NK-92 (cell line): ENCODE results near the gene MAP3K5.
"Not testable (repeated sequence)": the region's sequence is repeated elsewhere in the genome, so short reads cannot be mapped to it uniquely, and the experiment has no call there.

Source experiments
- DNase-seq: peaks from one replicate; lab custom pipeline; 2025; ENCODE audit not compliant: unreplicated experiment; lab: John Stamatoyannopoulos, UW

MAP3K5 gene

GRCh38 chr6:136792410-136793262 is at the start of gene MAP3K5:
TSS of gene MAP3K5 (minus strand) at chr6:136792477. CDS start at chr6:136792157, 320 bp downstream.
- peak; percentile 43 for DNase-seq

GRCh38 chr6:136840276-136841001 is 48.2 kb upstream of the MAP3K5 start:
- no peak for DNase-seq

- no peak for DNase-seq
Measured at GRCh38 chr6:136831873-136832562, 39.7 kb upstream of the MAP3K5 start.

- DNase-seq: no peak
Measured at GRCh38 chr6:136826216-136826615, 33.9 kb upstream of the MAP3K5 start.

GRCh38 chr6:136823128-136823660 is 30.9 kb upstream of the MAP3K5 start:
- DNase-seq: no peak

GRCh38 chr6:136822376-136823127 is 30.3 kb upstream of the MAP3K5 start, which contains the start of gene PEX7:
TSS of gene PEX7 (plus strand) at chr6:136822592. CDS start at chr6:136822666, 74 bp downstream.
- no peak for DNase-seq

GRCh38 chr6:136822046-136822375 is 29.7 kb upstream of the MAP3K5 start:
- DNase-seq: no peak

- no peak for DNase-seq
Measured at GRCh38 chr6:136820561-136820960, 28.3 kb upstream of the MAP3K5 start.

GRCh38 chr6:136816656-136817055 is 24.4 kb upstream of the MAP3K5 start:
- DNase-seq: no peak

GRCh38 chr6:136815608-136816007 is 23.3 kb upstream of the MAP3K5 start:
- not testable (repeated sequence) for DNase-seq

GRCh38 chr6:136812174-136812573 is 19.9 kb upstream of the MAP3K5 start:
- DNase-seq: no peak

GRCh38 chr6:136811272-136811671 is 19.0 kb upstream of the MAP3K5 start:
- DNase-seq: no peak

GRCh38 chr6:136809091-136809860 is 17.0 kb upstream of the MAP3K5 start:
- no peak for DNase-seq

GRCh38 chr6:136803608-136804007 is 11.3 kb upstream of the MAP3K5 start:
- DNase-seq: no peak

- no peak for DNase-seq
Measured at GRCh38 chr6:136801581-136801980, 9.3 kb upstream of the MAP3K5 start.

- DNase-seq: no peak
Measured at GRCh38 chr6:136798044-136798443, 5.8 kb upstream of the MAP3K5 start.

GRCh38 chr6:136795996-136796395 is 3.7 kb upstream of the MAP3K5 start:
- DNase-seq: no peak

- no peak for DNase-seq
Measured at GRCh38 chr6:136795386-136795785, 3.1 kb upstream of the MAP3K5 start.

- no peak for DNase-seq
Measured at GRCh38 chr6:136793363-136793762, 1.1 kb upstream of the MAP3K5 start.

- no peak for DNase-seq
Measured at GRCh38 chr6:136792095-136792409, 225 bp downstream of the MAP3K5 start.
